Activated CD8-positive, alpha-beta memory T cell treated with anti-CD3 and anti-CD28 coated beads, Interleukin-2, amount 50 U/mL, for 48 hours (primary cell): Measurements from ENCODE around the gene ARNT2.

ENCODE experiments used
- DNase-seq: peaks from one replicate; pipeline ENCODE4 v3.0.0-alpha.2; 2020

Gene ARNT2

GRCh38 chr15:80467311-80467714 is 63.1 kb downstream of the ARNT2 start:
- DNase-seq = no peak

- DNase-seq = no peak
Measured at GRCh38 chr15:80468796-80469195, 64.6 kb downstream of the ARNT2 start.

- DNase-seq = no peak
Measured at GRCh38 chr15:80471881-80472280, 67.7 kb downstream of the ARNT2 start.

- DNase-seq = no peak
Measured at GRCh38 chr15:80473286-80474223, 69.4 kb downstream of the ARNT2 start.

GRCh38 chr15:80474224-80475215 is 70.3 kb downstream of the ARNT2 start:
- no peak for DNase-seq

- no peak for DNase-seq
Measured at GRCh38 chr15:80475572-80475971, 71.4 kb downstream of the ARNT2 start.

GRCh38 chr15:80476036-80476435 is 71.9 kb downstream of the ARNT2 start:
- no peak for DNase-seq

- DNase-seq = no peak
Measured at GRCh38 chr15:80478075-80478474, 73.9 kb downstream of the ARNT2 start.

GRCh38 chr15:80479191-80479590 is 75.0 kb downstream of the ARNT2 start:
- no peak for DNase-seq

- DNase-seq = no peak
Measured at GRCh38 chr15:80480171-80480811, 76.1 kb downstream of the ARNT2 start.

GRCh38 chr15:80480909-80481308 is 76.7 kb downstream of the ARNT2 start:
- DNase-seq = no peak

GRCh38 chr15:80482696-80483095 is 78.5 kb downstream of the ARNT2 start:
- DNase-seq = no peak

GRCh38 chr15:80483725-80484161 is 79.6 kb downstream of the ARNT2 start:
- no peak for DNase-seq

GRCh38 chr15:80484333-80484864 is 80.2 kb downstream of the ARNT2 start:
- no peak for DNase-seq

GRCh38 chr15:80485370-80486164 is 81.4 kb downstream of the ARNT2 start:
- DNase-seq = no peak

GRCh38 chr15:80487839-80488390 is 83.7 kb downstream of the ARNT2 start:
- no peak for DNase-seq

GRCh38 chr15:80489030-80489594 is 84.9 kb downstream of the ARNT2 start:
- DNase-seq = no peak

- no peak for DNase-seq
Measured at GRCh38 chr15:80490431-80490990, 86.3 kb downstream of the ARNT2 start.

GRCh38 chr15:80491163-80491847 is 87.1 kb downstream of the ARNT2 start:
- DNase-seq = no peak

- DNase-seq = no peak
Measured at GRCh38 chr15:80492409-80492808, 88.2 kb downstream of the ARNT2 start.
